Activated effector memory CD4-positive, alpha-beta T cell treated with Interleukin-2 at 50 U/mL for 16 hours (primary cell): Measurements from ENCODE around the gene TM7SF3.
A peak's percentile ranks its signal among the peaks of the same experiment; 100 is the strongest.
"Not testable (repeated sequence)": the region's sequence is repeated elsewhere in the genome, so short reads cannot be mapped to it uniquely, and the experiment has no call there.

Experiments
- DNase-seq: peaks from one replicate; pipeline ENCODE4 v3.0.0-alpha.2; 2020

TM7SF3 gene, protein sequence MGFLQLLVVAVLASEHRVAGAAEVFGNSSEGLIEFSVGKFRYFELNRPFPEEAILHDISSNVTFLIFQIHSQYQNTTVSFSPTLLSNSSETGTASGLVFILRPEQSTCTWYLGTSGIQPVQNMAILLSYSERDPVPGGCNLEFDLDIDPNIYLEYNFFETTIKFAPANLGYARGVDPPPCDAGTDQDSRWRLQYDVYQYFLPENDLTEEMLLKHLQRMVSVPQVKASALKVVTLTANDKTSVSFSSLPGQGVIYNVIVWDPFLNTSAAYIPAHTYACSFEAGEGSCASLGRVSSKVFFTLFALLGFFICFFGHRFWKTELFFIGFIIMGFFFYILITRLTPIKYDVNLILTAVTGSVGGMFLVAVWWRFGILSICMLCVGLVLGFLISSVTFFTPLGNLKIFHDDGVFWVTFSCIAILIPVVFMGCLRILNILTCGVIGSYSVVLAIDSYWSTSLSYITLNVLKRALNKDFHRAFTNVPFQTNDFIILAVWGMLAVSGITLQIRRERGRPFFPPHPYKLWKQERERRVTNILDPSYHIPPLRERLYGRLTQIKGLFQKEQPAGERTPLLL

DNA sequence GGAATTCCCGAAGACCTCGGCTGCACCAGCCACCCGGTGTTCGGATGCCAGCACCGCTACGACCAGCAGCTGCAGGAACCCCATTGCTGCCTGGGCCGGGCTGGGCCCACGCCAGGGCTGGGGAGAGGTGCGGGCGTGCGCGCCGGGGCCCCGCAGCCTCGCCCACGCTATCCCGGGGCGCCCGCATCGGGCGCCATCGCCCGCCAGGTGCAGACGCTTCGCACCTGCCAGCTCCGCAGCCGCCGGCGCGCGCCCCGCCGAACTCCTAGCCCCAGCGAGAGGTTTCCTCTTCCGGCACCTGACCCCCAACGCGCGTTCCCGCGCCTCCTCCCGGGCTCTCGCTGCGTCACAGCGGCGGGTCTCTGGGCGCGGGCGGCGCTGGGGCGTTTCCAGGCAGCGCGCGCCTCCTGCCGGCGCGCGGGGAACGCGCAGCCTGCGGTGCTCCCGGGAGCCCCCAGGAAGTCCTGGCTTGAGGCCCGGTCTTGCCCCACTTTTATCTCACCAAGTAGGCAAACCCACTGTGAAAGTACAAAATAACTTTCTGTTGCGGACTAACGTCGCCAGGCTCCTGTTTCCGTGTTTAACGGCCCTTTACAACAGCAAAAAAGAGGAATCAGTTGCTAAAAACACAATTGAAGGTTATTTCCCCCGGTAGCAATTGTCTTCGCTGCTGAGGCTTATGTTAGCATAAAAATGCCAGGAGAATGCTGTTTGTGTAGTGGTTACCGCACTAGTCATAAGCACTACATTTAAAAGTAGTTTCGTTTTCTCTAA, at the start of gene TM7SF3:
TSS of gene TM7SF3 (minus strand) at position 300 of the 774 bp plus-strand sequence. CDS start at position 84, 216 bp downstream.
- peak; percentile 94 for DNase-seq

- no peak for DNase-seq
Observed at GRCh38 chr12:27063250-27063851, 49.2 kb upstream of the TM7SF3 start.

GRCh38 chr12:27061317-27061716, 47.1 kb upstream of the TM7SF3 start:
- no peak for DNase-seq

GRCh38 chr12:27060740-27061139, 46.6 kb upstream of the TM7SF3 start:
- DNase-seq: no peak

GRCh38 chr12:27057543-27057942, 43.4 kb upstream of the TM7SF3 start:
- DNase-seq: no peak

- DNase-seq: no peak
Observed at GRCh38 chr12:27055966-27056365, 41.8 kb upstream of the TM7SF3 start.

GRCh38 chr12:27052742-27053141, 38.6 kb upstream of the TM7SF3 start:
- DNase-seq: no peak

- no peak for DNase-seq
Observed at GRCh38 chr12:27052176-27052575, 38.0 kb upstream of the TM7SF3 start.

DNA sequence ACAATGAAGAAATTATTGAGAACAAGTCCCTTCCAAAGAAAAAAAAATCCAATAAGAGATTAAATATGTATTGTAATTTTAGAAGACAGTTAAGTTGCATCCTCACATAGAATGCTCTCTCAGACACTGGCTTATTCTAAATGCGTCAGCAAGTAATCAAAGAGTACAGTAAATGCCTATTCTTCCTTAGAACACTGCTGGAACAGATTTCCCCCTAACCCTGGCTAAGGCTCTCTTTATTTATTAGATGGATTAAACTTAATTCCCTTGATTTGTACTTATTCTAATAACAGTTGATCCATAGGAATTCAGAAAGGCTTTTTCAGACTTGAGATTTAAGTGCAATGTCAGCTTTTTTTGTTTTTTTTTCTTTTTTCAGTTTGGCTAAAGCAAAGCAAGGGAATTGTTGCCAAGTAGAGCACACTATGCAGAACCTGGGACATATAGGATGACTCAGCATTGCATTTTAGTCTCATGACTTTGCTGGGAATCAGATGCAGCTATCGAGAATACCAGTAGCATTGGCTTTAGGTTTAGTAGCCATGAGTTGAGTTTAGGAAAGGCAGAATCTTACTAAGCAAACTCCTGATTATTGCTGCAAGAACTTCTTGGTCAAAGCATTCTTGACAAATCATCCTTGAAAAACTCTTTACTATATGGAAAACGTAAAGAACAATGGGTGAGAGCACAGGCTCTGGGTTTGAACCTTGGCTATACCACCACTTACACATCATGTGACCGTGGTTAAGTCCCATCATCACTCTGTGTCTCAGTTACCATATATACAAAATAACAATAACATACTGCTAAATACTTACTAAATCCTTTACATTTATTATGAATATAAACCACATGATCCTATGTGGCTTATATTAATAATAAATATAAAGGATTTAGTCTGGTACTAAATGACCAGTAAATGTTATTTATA, 34.9 kb upstream of the TM7SF3 start:
- DNase-seq: no peak

DNA sequence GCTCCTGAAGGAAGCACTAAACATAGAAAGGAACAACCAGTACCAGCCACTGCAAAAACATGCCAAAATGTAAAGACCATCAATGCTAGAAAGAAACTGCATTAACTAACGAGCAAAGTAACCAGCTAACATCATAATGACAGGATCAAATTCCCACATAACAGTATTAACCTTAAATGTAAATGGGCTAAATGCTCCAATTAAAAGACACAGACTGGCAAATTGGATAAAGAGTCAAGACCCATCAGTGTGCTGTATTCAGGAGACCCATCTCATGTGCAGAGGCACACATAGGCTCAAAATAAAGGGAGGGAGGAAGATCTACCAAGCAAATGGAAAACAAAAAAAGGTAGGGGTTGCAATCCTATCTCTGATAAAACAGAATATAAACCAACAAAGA, 27.8 kb upstream of the TM7SF3 start:
- not testable (repeated sequence) for DNase-seq

GRCh38 chr12:27040637-27041036, 26.5 kb upstream of the TM7SF3 start:
- not testable (repeated sequence) for DNase-seq

GRCh38 chr12:27034607-27035293, 20.6 kb upstream of the TM7SF3 start:
- no peak for DNase-seq

DNA sequence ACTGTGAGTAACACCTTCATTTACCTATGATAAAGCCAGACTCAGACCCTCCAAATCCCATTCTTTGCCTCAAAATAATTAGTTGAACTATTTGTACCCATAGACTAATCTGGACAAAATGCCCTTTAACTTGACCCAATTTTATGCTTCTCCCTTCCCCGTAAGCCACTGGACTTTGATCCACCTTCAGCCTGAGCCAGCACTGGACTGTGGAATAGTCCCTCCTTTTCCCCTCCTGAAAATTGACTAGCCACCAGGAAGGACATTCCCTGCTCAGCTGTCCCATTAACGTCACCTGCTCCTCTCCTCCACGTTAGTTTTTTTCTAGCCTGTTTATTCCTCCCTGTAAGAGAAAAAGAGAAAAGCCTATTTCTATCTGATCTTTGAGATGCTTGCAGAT, 18.5 kb upstream of the TM7SF3 start:
- no peak for DNase-seq

GRCh38 chr12:27031531-27031930, 17.3 kb upstream of the TM7SF3 start:
- DNase-seq: no peak

DNA sequence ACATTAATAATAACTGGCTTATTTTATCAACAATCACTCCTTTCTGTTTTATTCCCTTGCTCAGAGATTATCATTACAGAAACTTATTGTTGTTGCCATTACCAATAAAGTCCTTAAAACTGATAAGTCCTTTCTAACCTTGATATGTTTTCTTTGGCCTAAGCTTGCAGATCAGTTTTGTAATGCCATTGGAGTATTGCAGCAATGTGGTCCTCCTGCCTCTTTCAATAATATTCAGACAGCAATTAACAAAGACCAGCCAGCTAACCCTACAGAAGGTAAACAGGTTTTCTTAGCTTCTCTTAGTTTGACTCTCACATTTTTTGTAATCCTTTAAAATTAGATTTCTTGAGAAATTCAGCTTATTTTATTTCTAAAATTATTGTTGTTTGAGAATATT, 12.1 kb upstream of the TM7SF3 start:
- DNase-seq: no peak

GRCh38 chr12:27025116-27025515, 10.9 kb upstream of the TM7SF3 start:
- DNase-seq: no peak

DNA sequence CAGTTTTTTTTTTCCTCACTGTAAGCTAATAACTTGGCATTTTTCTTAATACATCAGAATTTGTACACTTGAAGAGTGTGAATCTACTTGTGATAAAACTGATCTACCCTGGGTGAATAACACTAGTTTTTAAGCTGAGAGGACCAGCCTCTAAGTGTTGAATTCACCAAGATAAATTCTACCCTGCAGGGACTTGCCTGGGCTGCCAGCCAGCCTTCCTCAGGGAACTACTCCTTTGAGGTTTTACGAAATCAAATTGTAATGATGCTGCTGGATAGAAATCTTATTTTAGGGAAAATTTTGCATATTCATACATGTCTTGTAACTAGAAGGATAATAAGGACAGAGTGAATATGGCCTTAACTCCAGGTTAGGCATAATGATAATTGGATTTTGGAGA, 10.1 kb upstream of the TM7SF3 start:
- DNase-seq: no peak

- no peak for DNase-seq
Observed at GRCh38 chr12:27020761-27021160, 6.6 kb upstream of the TM7SF3 start.

- no peak for DNase-seq
Observed at GRCh38 chr12:27018037-27018436, 3.9 kb upstream of the TM7SF3 start.

- DNase-seq: not testable (repeated sequence)
Observed at GRCh38 chr12:27017163-27017823, 3.1 kb upstream of the TM7SF3 start.

GRCh38 chr12:27015730-27016076, 1.5 kb upstream of the TM7SF3 start:
- no peak for DNase-seq
